B cell (primary cell): ENCODE data around the gene GALR3. TPM values are rescaled to one million over a fixed set of nuclear protein-coding genes. Genes with fewer than 3 reads are reported as not detected.
A peak's percentile ranks its signal among the peaks of the same experiment; 100 is the strongest.

Experiments
- ATAC-seq: fragments of 200-7000 bp; cut with Tn5 transposase; one replicate; pipeline ENCODE4 v1.10.0; 2021; ENCODE audit warnings: low read depth, mild to moderate bottlenecking, moderate number of reproducible peaks, moderate library complexity
- CTCF ChIA-PET: fragments of 350-600 bp; sonication (Branson Sonifier 250); formaldehyde crosslinking; loops from one replicate; lab custom pipeline; 2021; ENCODE audit warnings: antibody characterized with exemption, inconsistent platforms; lab: Charles Lee
- POLR2A ChIA-PET: fragments of 350-600 bp; sonication (Branson Sonifier 250); formaldehyde crosslinking; loops from one replicate; lab custom pipeline; 2021; ENCODE audit warnings: antibody characterized with exemption; lab: Charles Lee
- DNase-seq: peaks from one replicate; pipeline ENCODE4 v3.0.0; 2013
- H2AFZ ChIP-seq: 2 replicates; pipeline ENCODE4 v1.6.1; 2012; ENCODE audit warnings: mild to moderate bottlenecking, low read depth, low read length; ENCODE audit not compliant: insufficient read depth, poor library complexity, severe bottlenecking
- H3K27ac ChIP-seq, 2 donors: 1 replicate in 1 of 2; 2 replicates in 1 of 2; pipeline ENCODE4 v1.5.1; 2012 to 2013; ENCODE audit warnings: low read length in 2 of 2, mild to moderate bottlenecking in 2 of 2, moderate library complexity in 1 of 2
- H3K27me3 ChIP-seq, 4 experiments: fragments of 200-600 bp in 1 of 4; sonication (generic) in 1 of 4; replicated peaks in 1 of 4; 1 replicate in 2 of 4; 2 replicates in 2 of 4; pipeline versions ENCODE4 v1.6.1 to v1.7.0; 2013 to 2016; ENCODE audit warnings: low read length in 3 of 4, mild to moderate bottlenecking in 2 of 4, mixed read lengths in 1 of 4, moderate library complexity in 1 of 4; ENCODE audit not compliant: insufficient read depth in 4 of 4, control insufficient read depth in 3 of 4; ENCODE audit errors: control extremely low read depth in 1 of 4
- H3K36me3 ChIP-seq, 2 experiments: replicated peaks in 1 of 2; 1 replicate in 1 of 2; 2 replicates in 1 of 2; pipeline versions ENCODE4 v1.6.1 to v1.7.1; 2013; ENCODE audit warnings: low read length in 1 of 2; ENCODE audit not compliant: insufficient read depth in 2 of 2, control insufficient read depth in 1 of 2; ENCODE audit errors: control extremely low read depth in 1 of 2, extremely low read depth in 1 of 2
- H3K4me1 ChIP-seq, 2 donors: fragments of 200-600 bp in 1 of 2; sonication (generic) in 1 of 2; 1 replicate in 1 of 2; 2 replicates in 1 of 2; pipeline versions ENCODE4 v1.5.1 to v1.6.1; 2013 to 2017; ENCODE audit warnings: low read length in 2 of 2; ENCODE audit not compliant: control insufficient read depth in 2 of 2, insufficient read depth in 2 of 2
- H3K4me2 ChIP-seq: replicated peaks from 2 replicates; pipeline ENCODE3; 2012; ENCODE audit warnings: mild to moderate bottlenecking, low read depth, low read length; ENCODE audit not compliant: poor library complexity, severe bottlenecking
- H3K4me3 ChIP-seq, 5 experiments: fragments of 200-600 bp in 1 of 5; sonication (generic) in 1 of 5; 1 replicate in 3 of 5; 2 replicates in 2 of 5; pipeline versions ENCODE4 v1.5.1 to v1.7.0; 2011 to 2016; ENCODE audit warnings: low read length in 4 of 5, mild to moderate bottlenecking in 4 of 5, low read depth in 2 of 5, control low read depth in 1 of 5, moderate library complexity in 1 of 5; ENCODE audit not compliant: insufficient read depth in 1 of 5; ENCODE audit errors: control extremely low read depth in 1 of 5, extremely low read depth in 1 of 5
- H3K79me2 ChIP-seq: fragments of 200-600 bp; sonication (generic); one replicate; pipeline ENCODE4 v1.6.0; 2016; ENCODE audit warnings: low read length; ENCODE audit not compliant: control insufficient read depth, insufficient read depth
- H3K9ac ChIP-seq: fragments of 200-600 bp; sonication (generic); 2 replicates; pipeline ENCODE4 v1.6.1; 2017; ENCODE audit warnings: mild to moderate bottlenecking, low read length, moderate library complexity
- H3K9me3 ChIP-seq, 3 donors: one replicate each; pipeline versions ENCODE4 v1.6.1 to v1.7.1; 2013; ENCODE audit warnings: low read length in 2 of 3; ENCODE audit not compliant: control insufficient read depth in 2 of 3, insufficient read depth in 1 of 3; ENCODE audit errors: control extremely low read depth in 1 of 3
- H4K20me1 ChIP-seq: 2 replicates; pipeline ENCODE4 v1.6.0; 2012; ENCODE audit warnings: mild to moderate bottlenecking, low read length; ENCODE audit not compliant: insufficient read depth, control insufficient read depth, poor library complexity, severe bottlenecking
- H3K27ac Mint-ChIP-seq: one replicate; pipeline ENCODE4 v1.8.0; 2021; ENCODE audit warnings: mixed read lengths
- H3K27me3 Mint-ChIP-seq: one replicate; pipeline ENCODE4 v1.8.0; 2021; ENCODE audit warnings: mixed read lengths
- H3K4me1 Mint-ChIP-seq: one replicate; pipeline ENCODE4 v1.8.0; 2021; ENCODE audit warnings: mixed read lengths
- H3K4me3 Mint-ChIP-seq: one replicate; pipeline ENCODE4 v1.8.0; 2021; ENCODE audit warnings: mixed read lengths
- H3K9me3 Mint-ChIP-seq: one replicate; pipeline ENCODE4 v1.8.0; 2022; ENCODE audit warnings: mixed read lengths; ENCODE audit not compliant: insufficient read depth
- EZH2 ChIP-seq: IDR thresholded peaks from 2 replicates; pipeline ENCODE4 v1.6.1; 2012; ENCODE audit warnings: borderline replicate concordance, low read depth, mild to moderate bottlenecking, moderate library complexity, low read length; ENCODE audit not compliant: insufficient read depth, poor library complexity, severe bottlenecking
- WGBS: methylation state at CpG from one replicate; pipeline ENCODE4 v1.1.5; 2013; ENCODE audit warnings: missing lambda C conversion rate; ENCODE audit not compliant: insufficient coverage; 5-methylcytosine and 5-hydroxymethylcytosine counted together
- intact Hi-C: fragments of 100-400 bp; cut with micrococcal nuclease; formaldehyde crosslinking; loops from one replicate; pipeline ENCODE4 v1.10.0; 2022
- polyA plus RNA-seq: library from polyadenylated mRNA; depleted of rRNA; stranded (reverse); fragments of >200 nt; gene quantifications from 2 replicates; pipeline ENCODE4 v1.2.3, GENCODE V29; 2012
- total RNA-seq, 2 donors: library from RNA; stranded (reverse); fragments of 120-200 nt in 1 of 2; gene quantifications; 1 replicate in 1 of 2; 2 replicates in 1 of 2; pipeline versions ENCODE4 v1.2.3 to v1.2.4, GENCODE V29; 2013 to 2022
- TF ChIP-seq, protein P1 (sequence below): fragments of 200-600 bp; IDR thresholded peaks from one replicate; pipeline ENCODE4 v1.8.0; 2022; ENCODE audit warnings: antibody characterized with exemption, mild to moderate bottlenecking

Gene GALR3
- total and polyA plus RNA-seq, 2 donors (not counting 1 experiment from before 2014, with no cell fraction given) = not detected

DNA sequence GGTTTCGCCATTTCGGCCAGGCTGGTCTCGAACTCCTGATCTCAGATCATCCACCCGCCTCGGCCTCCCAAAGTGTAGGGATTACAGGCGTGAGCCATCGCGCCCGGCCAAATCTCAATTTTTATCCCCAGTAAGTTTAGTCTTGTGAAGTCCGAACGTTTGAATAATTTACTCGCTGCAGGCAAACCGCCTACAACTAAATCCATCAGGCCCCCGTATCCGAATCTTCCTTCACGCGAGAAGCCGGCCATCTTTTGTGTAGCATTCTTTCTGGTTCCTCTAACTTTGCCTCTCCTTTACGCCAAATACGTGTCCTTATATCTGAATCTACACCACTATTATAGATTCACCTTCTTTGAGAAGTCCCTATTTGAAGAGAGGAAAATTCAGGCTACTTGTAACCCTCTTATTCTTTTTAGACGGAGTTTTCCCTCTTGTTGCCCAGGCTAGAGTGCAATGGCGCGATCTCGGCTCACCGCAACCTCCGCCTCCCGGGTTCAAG lies 25.5 kb downstream of the GALR3 start:
- H3K4me3 Mint-ChIP-seq = peak overlapping the region; percentile 91
- peak overlapping the region; percentile 73 for H3K9ac ChIP-seq
- ChIA-PET POLR2A (no interaction called here), CTCF (interaction anchor here (3.9 kb wide), 1 partner anchor 31 kb away, joined by 17 read pairs; no protein-coding TSS in a partner anchor)
- 41% methylated on average over 25 of the region's 27 CpGs for WGBS
- peak overlapping the region; percentile 99 for H3K27ac Mint-ChIP-seq
- H3K9me3 ChIP-seq = peaks cover 0 to 9% (median 0%) of the 10 kb centered on the region in 3 donors
- peak overlapping the region; percentile 88 for H3K4me2 ChIP-seq
- H3K9me3 Mint-ChIP-seq = no peaks in the 10 kb centered on the region
- peak overlapping the region; percentile 97 for H2AFZ ChIP-seq
- intact Hi-C loops = loop anchor here (1.0 to 10.0 kb wide), 3 partner anchors 14 to 604 kb away; partner anchors contain the start of genes C22orf23, POLR2F and RAC2
- H3K4me1 ChIP-seq = peaks cover 22 to 30% of the 10 kb centered on the region in 2 donors
- peaks cover 40% of the 10 kb centered on the region for H3K4me1 Mint-ChIP-seq
- no peaks in the 10 kb centered on the region for H3K27me3 Mint-ChIP-seq
- no peaks in the 10 kb centered on the region for H3K27me3 ChIP-seq
- peak overlapping the region; percentile 62 to 98 (median 90) for H3K4me3 ChIP-seq
- peaks cover 37% of the 10 kb centered on the region for H4K20me1 ChIP-seq
- H3K36me3 ChIP-seq = peaks cover 2 to 30% of the 10 kb centered on the region in 2 experiments
- DNase-seq (peak; percentile 59), ATAC-seq (no peak)
- H3K79me2 ChIP-seq = peaks cover 56% of the 10 kb centered on the region
- H3K27ac ChIP-seq = peak overlapping the region; percentile 81 to 90
- TF ChIP-seq, protein P1, sequence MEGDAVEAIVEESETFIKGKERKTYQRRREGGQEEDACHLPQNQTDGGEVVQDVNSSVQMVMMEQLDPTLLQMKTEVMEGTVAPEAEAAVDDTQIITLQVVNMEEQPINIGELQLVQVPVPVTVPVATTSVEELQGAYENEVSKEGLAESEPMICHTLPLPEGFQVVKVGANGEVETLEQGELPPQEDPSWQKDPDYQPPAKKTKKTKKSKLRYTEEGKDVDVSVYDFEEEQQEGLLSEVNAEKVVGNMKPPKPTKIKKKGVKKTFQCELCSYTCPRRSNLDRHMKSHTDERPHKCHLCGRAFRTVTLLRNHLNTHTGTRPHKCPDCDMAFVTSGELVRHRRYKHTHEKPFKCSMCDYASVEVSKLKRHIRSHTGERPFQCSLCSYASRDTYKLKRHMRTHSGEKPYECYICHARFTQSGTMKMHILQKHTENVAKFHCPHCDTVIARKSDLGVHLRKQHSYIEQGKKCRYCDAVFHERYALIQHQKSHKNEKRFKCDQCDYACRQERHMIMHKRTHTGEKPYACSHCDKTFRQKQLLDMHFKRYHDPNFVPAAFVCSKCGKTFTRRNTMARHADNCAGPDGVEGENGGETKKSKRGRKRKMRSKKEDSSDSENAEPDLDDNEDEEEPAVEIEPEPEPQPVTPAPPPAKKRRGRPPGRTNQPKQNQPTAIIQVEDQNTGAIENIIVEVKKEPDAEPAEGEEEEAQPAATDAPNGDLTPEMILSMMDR = no peak
- no peak for TF ChIP-seq EZH2

DNA sequence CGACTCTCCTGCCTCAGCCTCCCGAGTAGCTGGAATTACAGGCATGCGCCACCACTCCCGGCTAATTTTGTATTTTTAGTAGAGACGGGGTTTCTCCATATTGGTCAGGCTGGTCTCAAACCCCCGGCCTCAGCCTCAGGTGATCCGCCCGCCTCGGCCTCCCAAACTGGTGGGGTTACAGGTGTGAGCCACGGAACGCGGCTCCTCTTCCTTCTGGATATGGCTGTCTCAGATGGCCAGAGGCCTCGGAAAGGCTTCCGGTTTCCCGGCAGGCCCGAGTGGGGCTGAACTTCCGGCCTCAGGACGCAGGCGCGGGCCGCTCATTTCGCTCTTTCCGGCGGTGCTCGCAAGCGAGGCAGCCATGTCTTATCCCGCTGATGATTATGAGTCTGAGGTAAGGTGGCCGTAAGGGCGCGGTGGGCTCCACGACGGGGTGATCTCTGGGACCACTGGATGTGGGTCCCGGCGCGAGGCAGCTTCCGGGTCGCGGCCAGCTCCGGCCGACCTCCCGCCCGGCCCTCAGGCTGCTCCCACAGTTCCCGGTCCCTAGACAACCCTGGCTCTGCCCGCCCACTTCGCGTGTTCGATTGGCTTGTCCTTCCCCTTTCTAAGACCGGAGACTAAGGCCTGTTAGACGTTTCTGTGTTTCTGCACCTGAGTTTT lies 26.0 kb downstream of the GALR3 start, which contains the start of gene EIF3L:
Gene EIF3L (plus strand): TSS at position 331 of the 663 bp plus-strand sequence. CDS start 31 bp downstream, at position 362.
- peak; percentile 92 for DNase-seq
- intact Hi-C loops = loop anchor here (1.0 to 10.0 kb wide), 3 partner anchors 14 to 604 kb away; partner anchors contain the start of genes C22orf23, POLR2F and RAC2
- Histone ChIP-seq H3K36me3 (peaks cover 2 to 34% of the 10 kb centered on the region in 2 experiments), H3K4me3 (peak within 1 kb of the TSS; percentile 62 to 98 (median 90)), H3K4me1 (peaks cover 22 to 30% of the 10 kb centered on the region in 2 donors), H3K4me2 (peak within 1 kb of the TSS; percentile 88), H3K27me3 (no peaks in the 10 kb centered on the region), H3K9me3 (peaks cover 0 to 9% (median 0%) of the 10 kb centered on the region in 3 donors), H3K27ac (peak within 1 kb of the TSS; percentile 81 to 90), H3K79me2 (peaks cover 62% of the 10 kb centered on the region), H3K9ac (peak within 1 kb of the TSS; percentile 73), H2AFZ (peak within 1 kb of the TSS; percentile 97), H4K20me1 (peaks cover 37% of the 10 kb centered on the region)
- CTCF ChIA-PET = interaction anchor here (1.5 to 3.9 kb wide), 3 partner anchors 14 to 57 kb away, joined by 4 to 17 read pairs (median 15); partner anchors contain the start of gene MICALL1
- WGBS = under 1% methylated on average over 47 of the region's 49 CpGs
- Mint-ChIP-seq H3K27me3 (no peaks in the 10 kb centered on the region), H3K4me1 (peaks cover 43% of the 10 kb centered on the region), H3K4me3 (peak within 1 kb of the TSS; percentile 91), H3K9me3 (no peaks in the 10 kb centered on the region), H3K27ac (peak within 1 kb of the TSS; percentile 99)
- no peak for TF ChIP-seq EZH2
- TF ChIP-seq, protein P1 = no peak
- POLR2A ChIA-PET = no interaction called here
- ATAC-seq = peak; percentile 68
